WTC11 (cell line): ENCODE measurements around the gene ZMYND12. TPM values are rescaled to one million over a fixed set of nuclear protein-coding genes. Genes with fewer than 3 reads are reported as not detected.
A peak's percentile ranks its signal among the peaks of the same experiment; 100 is the strongest.

Source experiments
- ATF2 ChIP-seq: sonication (generic); formaldehyde crosslinking; IDR thresholded peaks from 2 replicates; pipeline ENCODE4 v1.8.1; 2022; ENCODE audit warnings: low read depth, missing genetic modification reagents, borderline replicate concordance
- CREM ChIP-seq: sonication (generic); formaldehyde crosslinking; IDR thresholded peaks from 2 replicates; pipeline ENCODE4 v1.8.1; 2022; ENCODE audit warnings: mild to moderate bottlenecking, missing genetic modification reagents, moderate library complexity
- E2F4 ChIP-seq: sonication (generic); formaldehyde crosslinking; IDR thresholded peaks from 2 replicates; pipeline ENCODE4 v1.8.1; 2022; ENCODE audit warnings: low read depth, mild to moderate bottlenecking, moderate library complexity, missing genetic modification reagents, borderline replicate concordance
- ERG ChIP-seq: fragments of 250-450 bp; sonication (Bioruptor Pico); IDR thresholded peaks from 2 replicates; pipeline ENCODE4 v1.8.0; 2021; ENCODE audit warnings: mild to moderate bottlenecking
- ETV6 ChIP-seq: sonication (generic); formaldehyde crosslinking; IDR thresholded peaks from 2 replicates; pipeline ENCODE4 v1.8.1; 2022; ENCODE audit warnings: mild to moderate bottlenecking, missing genetic modification reagents
- FOXP4 ChIP-seq: sonication (generic); formaldehyde crosslinking; IDR thresholded peaks from 2 replicates; pipeline ENCODE4 v1.8.0; 2022; ENCODE audit warnings: mild to moderate bottlenecking, missing genetic modification reagents
- HMGXB4 ChIP-seq: sonication (generic); formaldehyde crosslinking; IDR thresholded peaks from 2 replicates; pipeline ENCODE4 v1.8.1; 2023; ENCODE audit warnings: mild to moderate bottlenecking, moderate library complexity, missing genetic modification reagents
- IRF1 ChIP-seq: sonication (generic); formaldehyde crosslinking; IDR thresholded peaks from 2 replicates; pipeline ENCODE4 v1.8.0; 2023; ENCODE audit warnings: missing genetic modification reagents
- JAZF1 ChIP-seq: fragments of 250-450 bp; sonication (Bioruptor Pico); IDR thresholded peaks from 2 replicates; pipeline ENCODE4 v1.9.0; 2021; ENCODE audit warnings: moderate library complexity, mild to moderate bottlenecking, inconsistent platforms
- MAX ChIP-seq: sonication (generic); formaldehyde crosslinking; IDR thresholded peaks from 2 replicates; pipeline ENCODE4 v1.8.0; 2022; ENCODE audit warnings: mild to moderate bottlenecking, missing genetic modification reagents
- MLX ChIP-seq: sonication (generic); formaldehyde crosslinking; IDR thresholded peaks from 2 replicates; pipeline ENCODE4 v1.8.1; 2023; ENCODE audit warnings: mild to moderate bottlenecking, missing genetic modification reagents, moderate library complexity
- MYBL2 ChIP-seq: sonication (generic); formaldehyde crosslinking; IDR thresholded peaks from 2 replicates; pipeline ENCODE4 v1.8.1; 2023; ENCODE audit warnings: mild to moderate bottlenecking, moderate library complexity, missing genetic modification reagents
- NFYB ChIP-seq: sonication (generic); formaldehyde crosslinking; conservative IDR thresholded peaks from 2 replicates; pipeline ENCODE4 v1.8.0; 2022; ENCODE audit warnings: low read depth, missing genetic modification reagents
- PRRX2 ChIP-seq: fragments of 250-450 bp; sonication (Bioruptor Pico); IDR thresholded peaks from 2 replicates; pipeline ENCODE4 v1.8.0; 2021; ENCODE audit warnings: mild to moderate bottlenecking
- RELA ChIP-seq: sonication (generic); formaldehyde crosslinking; IDR thresholded peaks from 2 replicates; pipeline ENCODE4 v1.8.1; 2022; ENCODE audit warnings: missing genetic modification reagents, mild to moderate bottlenecking, borderline replicate concordance
- SP1 ChIP-seq: sonication (generic); formaldehyde crosslinking; conservative IDR thresholded peaks from 2 replicates; pipeline ENCODE4 v1.8.1; 2022; ENCODE audit warnings: missing genetic modification reagents
- STAT6 ChIP-seq: sonication (generic); formaldehyde crosslinking; conservative IDR thresholded peaks from 2 replicates; pipeline ENCODE4 v1.8.1; 2023; ENCODE audit warnings: mild to moderate bottlenecking, low read depth, missing genetic modification reagents, moderate library complexity
- TEAD4 ChIP-seq: sonication (generic); formaldehyde crosslinking; IDR thresholded peaks from 2 replicates; pipeline ENCODE4 v1.8.0; 2022; ENCODE audit warnings: mild to moderate bottlenecking, missing genetic modification reagents
- ZNF219 ChIP-seq: sonication (generic); formaldehyde crosslinking; IDR thresholded peaks from 2 replicates; pipeline ENCODE4 v1.8.0; 2023; ENCODE audit warnings: missing genetic modification reagents, mild to moderate bottlenecking, borderline replicate concordance
- ZNF532 ChIP-seq: fragments of 250-450 bp; sonication (Bioruptor Pico); IDR thresholded peaks from 2 replicates; pipeline ENCODE4 v1.9.0; 2021; ENCODE audit warnings: mild to moderate bottlenecking, borderline replicate concordance
- total RNA-seq: library from RNA; stranded (reverse); gene quantifications from 3 replicates; pipeline ENCODE4 v1.2.3, GENCODE V29; 2021

ZMYND12 gene
- total RNA-seq, 1 experiment from 2014 or later: 0.63 TPM

GRCh38 chr1:42462828-42463763, 7.3 kb upstream of the ZMYND12 start, which contains the start of gene CCDC30 (continued):
- TF ChIP-seq E2F4 (CRISPR knock-in tag) (no peak), HMGXB4 (CRISPR knock-in tag) (no peak), STAT6 (CRISPR knock-in tag) (no peak), PRRX2 (CRISPR knock-in tag) (no peak), SP1 (CRISPR knock-in tag) (peak; percentile 94), ATF2 (no peak), ETV6 (CRISPR knock-in tag) (no peak), FOXP4 (no peak), CREM (CRISPR knock-in tag) (no peak), JAZF1 (no peak), TEAD4 (CRISPR knock-in tag) (no peak), MLX (no peak), ZNF532 (no peak), ZNF219 (CRISPR knock-in tag) (no peak), NFYB (peak; percentile 73), IRF1 (CRISPR knock-in tag) (no peak), MYBL2 (CRISPR knock-in tag) (no peak), RELA (CRISPR knock-in tag) (no peak), MAX (CRISPR knock-in tag) (no peak), ERG (CRISPR knock-in tag) (no peak)
